HT-29 (cell line): ENCODE data around the gene HSPA6. TPM values are rescaled to one million over a fixed set of nuclear protein-coding genes. Genes with fewer than 3 reads are reported as not detected.
"Not testable (repeated sequence)": the region's sequence is repeated elsewhere in the genome, so short reads cannot be mapped to it uniquely, and the experiment has no call there.

ENCODE experiments used
- DNase-seq: peaks from one replicate; pipeline ENCODE4 v3.0.0-alpha.2; 2015; ENCODE audit warnings: low spot score
- total RNA-seq: library from RNA; depleted of rRNA; stranded (reverse); fragments of >200 nt; shearing (Covaris generic); gene quantifications from 2 replicates; pipeline ENCODE4 v1.2.3, GENCODE V29; 2014

HSPA6 gene
- total RNA-seq, 1 experiment from 2014 or later, result 1.1 TPM

GRCh38 chr1:161532644-161533567, 8.6 kb downstream of the HSPA6 start:
- DNase-seq, result not testable (repeated sequence)

- DNase-seq, result not testable (repeated sequence)
Observed at GRCh38 chr1:161537068-161537669, 12.8 kb downstream of the HSPA6 start.

- not testable (repeated sequence) for DNase-seq
Observed at GRCh38 chr1:161538925-161539479, 14.7 kb downstream of the HSPA6 start.

- peak; percentile 67 for DNase-seq
Observed at GRCh38 chr1:161539731-161540569, 15.6 kb downstream of the HSPA6 start.

GRCh38 chr1:161540570-161540960, 16.2 kb downstream of the HSPA6 start:
- DNase-seq, result not testable (repeated sequence)

GRCh38 chr1:161542091-161542559, 17.8 kb downstream of the HSPA6 start:
- not testable (repeated sequence) for DNase-seq

GRCh38 chr1:161543125-161543524, 18.8 kb downstream of the HSPA6 start:
- DNase-seq, result not testable (repeated sequence)

GRCh38 chr1:161545005-161545731, 20.8 kb downstream of the HSPA6 start:
- DNase-seq, result peak; percentile 63

- DNase-seq, result not testable (repeated sequence)
Observed at GRCh38 chr1:161547995-161548741, 23.8 kb downstream of the HSPA6 start.

- not testable (repeated sequence) for DNase-seq
Observed at GRCh38 chr1:161548749-161549406, 24.5 kb downstream of the HSPA6 start.

- no peak for DNase-seq
Observed at GRCh38 chr1:161549652-161550051, 25.3 kb downstream of the HSPA6 start, which contains the start of gene FCGR3A. TSS of gene FCGR3A (minus strand) at chr1:161549818. CDS start at chr1:161549736, 82 bp downstream.

GRCh38 chr1:161550942-161551341, 26.6 kb downstream of the HSPA6 start:
- DNase-seq, result not testable (repeated sequence)

GRCh38 chr1:161553631-161554030, 29.3 kb downstream of the HSPA6 start:
- not testable (repeated sequence) for DNase-seq

GRCh38 chr1:161554340-161554739, 30.0 kb downstream of the HSPA6 start:
- not testable (repeated sequence) for DNase-seq

- not testable (repeated sequence) for DNase-seq
Observed at GRCh38 chr1:161554815-161555417, 30.6 kb downstream of the HSPA6 start.

- DNase-seq, result not testable (repeated sequence)
Observed at GRCh38 chr1:161556143-161556542, 31.8 kb downstream of the HSPA6 start.

GRCh38 chr1:161556990-161557389, 32.6 kb downstream of the HSPA6 start:
- not testable (repeated sequence) for DNase-seq
